GM20431 (cell line): Measurements from ENCODE around the gene MYO9B.

ENCODE experiments used
- in situ Hi-C: fragments of 300-500 bp; cut with MseI, MboI; formaldehyde crosslinking; loops from one replicate; pipeline ENCODE4 v1.15.0; 2020; ENCODE audit warnings: low sequenced_read_pairs; ENCODE audit not compliant: unreplicated experiment

The MYO9B gene

GRCh38 chr19:17235300-17235970, 159.9 kb downstream of the MYO9B start:
- in situ Hi-C loops = no loop called here

GRCh38 chr19:17235971-17236777, 160.6 kb downstream of the MYO9B start:
- in situ Hi-C loops = no loop called here

GRCh38 chr19:17236811-17237543, 161.4 kb downstream of the MYO9B start:
- in situ Hi-C loops = no loop called here

GRCh38 chr19:17237747-17238706, 162.4 kb downstream of the MYO9B start:
- in situ Hi-C loops = no loop called here

- in situ Hi-C loops = no loop called here
These were observed 164.6 kb downstream of the MYO9B start for GRCh38 chr19:17240062-17240752.

- in situ Hi-C loops = no loop called here
These were observed 165.3 kb downstream of the MYO9B start for GRCh38 chr19:17240826-17241399.

- in situ Hi-C loops = no loop called here
These were observed 167.0 kb downstream of the MYO9B start for GRCh38 chr19:17242431-17243208.

GRCh38 chr19:17243211-17243829, 167.7 kb downstream of the MYO9B start:
- in situ Hi-C loops = no loop called here

- in situ Hi-C loops = no loop called here
These were observed 168.4 kb downstream of the MYO9B start for GRCh38 chr19:17243830-17244617.

- in situ Hi-C loops = no loop called here
These were observed 169.3 kb downstream of the MYO9B start for GRCh38 chr19:17244618-17245534.

GRCh38 chr19:17245535-17245984, 170.0 kb downstream of the MYO9B start, which contains the start of gene NR2F6:
TSS of gene NR2F6 (minus strand) at chr19:17245919. CDS start at chr19:17245220, 699 bp downstream.
- in situ Hi-C loops = no loop called here

GRCh38 chr19:17246681-17247425, 171.3 kb downstream of the MYO9B start:
- in situ Hi-C loops = no loop called here

- in situ Hi-C loops = no loop called here
These were observed 172.6 kb downstream of the MYO9B start for GRCh38 chr19:17248011-17248776.

- in situ Hi-C loops = no loop called here
These were observed 174.4 kb downstream of the MYO9B start for GRCh38 chr19:17249887-17250548.
